ENCODE measurements around the gene ASS1.

Gene ASS1

GRCh38 chr9:130530938-130531337, 86.2 kb downstream of the ASS1 start:
- no peak for DNase-seq (ENCODE audit: low read depth, low spot score)
- Histone ChIP-seq H3K9me3 (ENCODE audit: control insufficient read depth, insufficient read depth, low read length) (no peaks in the 10 kb centered on the region), H3K27me3 (ENCODE audit: control insufficient read depth, insufficient read depth, low read length) (no peaks in the 10 kb centered on the region), H3K27ac (ENCODE audit: low read length) (no peak overlapping the region), H3K36me3 (ENCODE audit: control insufficient read depth, insufficient read depth, low read length) (no peaks in the 10 kb centered on the region), H3K4me1 (ENCODE audit: control insufficient read depth, insufficient read depth, low read length) (peaks cover 1% of the 10 kb centered on the region; the same call in 1 of the 2 replicates), H3K4me3 (ENCODE audit: low read length) (no peak overlapping the region)
- no CpG with 5 or more reads among the region's 9 CpGs for WGBS (ENCODE audit: insufficient coverage, insufficient read length)

- no peaks in the 10 kb centered on the region for H3K27me3 ChIP-seq (ENCODE audit: control insufficient read depth, insufficient read depth, low read length)
- peaks cover 1% of the 10 kb centered on the region; the same call in 1 of the 2 replicates for H3K4me1 ChIP-seq (ENCODE audit: control insufficient read depth, insufficient read depth, low read length)
- H3K27ac ChIP-seq (ENCODE audit: low read length) = no peak overlapping the region
- H3K36me3 ChIP-seq (ENCODE audit: control insufficient read depth, insufficient read depth, low read length) = no peaks in the 10 kb centered on the region
- no peak overlapping the region for H3K4me3 ChIP-seq (ENCODE audit: low read length)
- H3K9me3 ChIP-seq (ENCODE audit: control insufficient read depth, insufficient read depth, low read length) = no peaks in the 10 kb centered on the region
- no peak for DNase-seq (ENCODE audit: low read depth, low spot score)
- no CpG with 5 or more reads among the region's 8 CpGs for WGBS (ENCODE audit: insufficient coverage, insufficient read length)
Measured at GRCh38 chr9:130531670-130532069, 86.9 kb downstream of the ASS1 start.

GRCh38 chr9:130532426-130533080, 87.8 kb downstream of the ASS1 start:
- DNase-seq (ENCODE audit: low read depth, low spot score) = no peak
- no CpG with 5 or more reads among the region's 10 CpGs for WGBS (ENCODE audit: insufficient coverage, insufficient read length)
- no peak overlapping the region for H3K4me3 ChIP-seq (ENCODE audit: low read length)
- H3K9me3 ChIP-seq (ENCODE audit: control insufficient read depth, insufficient read depth, low read length) = no peaks in the 10 kb centered on the region
- H3K4me1 ChIP-seq (ENCODE audit: control insufficient read depth, insufficient read depth, low read length) = peaks cover 3% of the 10 kb centered on the region; the same call in 1 of the 2 replicates
- H3K36me3 ChIP-seq (ENCODE audit: control insufficient read depth, insufficient read depth, low read length) = no peaks in the 10 kb centered on the region
- no peaks in the 10 kb centered on the region for H3K27me3 ChIP-seq (ENCODE audit: control insufficient read depth, insufficient read depth, low read length)
- H3K27ac ChIP-seq (ENCODE audit: low read length) = no peak overlapping the region

GRCh38 chr9:130535818-130536521, 91.2 kb downstream of the ASS1 start:
- H3K27me3 ChIP-seq (ENCODE audit: control insufficient read depth, insufficient read depth, low read length) = no peaks in the 10 kb centered on the region
- H3K9me3 ChIP-seq (ENCODE audit: control insufficient read depth, insufficient read depth, low read length) = no peaks in the 10 kb centered on the region
- DNase-seq (ENCODE audit: low read depth, low spot score) = no peak
- H3K4me3 ChIP-seq (ENCODE audit: low read length) = no peak overlapping the region
- WGBS (ENCODE audit: insufficient coverage, insufficient read length) = no CpG with 5 or more reads among the region's 28 CpGs
- H3K4me1 ChIP-seq (ENCODE audit: control insufficient read depth, insufficient read depth, low read length) = peaks cover 5% of the 10 kb centered on the region
- H3K36me3 ChIP-seq (ENCODE audit: control insufficient read depth, insufficient read depth, low read length) = no peaks in the 10 kb centered on the region
- no peak overlapping the region for H3K27ac ChIP-seq (ENCODE audit: low read length)

GRCh38 chr9:130536701-130537107, 91.9 kb downstream of the ASS1 start:
- Histone ChIP-seq H3K4me3 (ENCODE audit: low read length) (no peak overlapping the region), H3K27me3 (ENCODE audit: control insufficient read depth, insufficient read depth, low read length) (no peaks in the 10 kb centered on the region)
- no CpG with 5 or more reads among the region's 3 CpGs for WGBS (ENCODE audit: insufficient coverage, insufficient read length)

GRCh38 chr9:130537346-130538050, 92.7 kb downstream of the ASS1 start:
- H3K9me3 ChIP-seq (ENCODE audit: control insufficient read depth, insufficient read depth, low read length) = no peaks in the 10 kb centered on the region
- no CpG with 5 or more reads among the region's 25 CpGs for WGBS (ENCODE audit: insufficient coverage, insufficient read length)
- no peak overlapping the region for H3K27ac ChIP-seq (ENCODE audit: low read length)
- no peak for DNase-seq (ENCODE audit: low read depth, low spot score)
- H3K4me1 ChIP-seq (ENCODE audit: control insufficient read depth, insufficient read depth, low read length) = peaks cover 5% of the 10 kb centered on the region
- no peak overlapping the region for H3K4me3 ChIP-seq (ENCODE audit: low read length)
- H3K27me3 ChIP-seq (ENCODE audit: control insufficient read depth, insufficient read depth, low read length) = no peaks in the 10 kb centered on the region
- no peaks in the 10 kb centered on the region for H3K36me3 ChIP-seq (ENCODE audit: control insufficient read depth, insufficient read depth, low read length)

More at GRCh38 chr9:130536701-130537107, 91.9 kb downstream of the ASS1 start:
- Histone ChIP-seq H3K4me1 (ENCODE audit: control insufficient read depth, insufficient read depth, low read length) (peaks cover 5% of the 10 kb centered on the region), H3K9me3 (ENCODE audit: control insufficient read depth, insufficient read depth, low read length) (no peaks in the 10 kb centered on the region), H3K36me3 (ENCODE audit: control insufficient read depth, insufficient read depth, low read length) (no peaks in the 10 kb centered on the region), H3K27ac (ENCODE audit: low read length) (no peak overlapping the region)
- no peak for DNase-seq (ENCODE audit: low read depth, low spot score)

GRCh38 chr9:130539420-130540223, 94.9 kb downstream of the ASS1 start:
- Histone ChIP-seq H3K4me1 (ENCODE audit: control insufficient read depth, insufficient read depth, low read length) (peaks cover 4% of the 10 kb centered on the region), H3K27me3 (ENCODE audit: control insufficient read depth, insufficient read depth, low read length) (no peaks in the 10 kb centered on the region), H3K36me3 (ENCODE audit: control insufficient read depth, insufficient read depth, low read length) (no peaks in the 10 kb centered on the region), H3K9me3 (ENCODE audit: control insufficient read depth, insufficient read depth, low read length) (no peaks in the 10 kb centered on the region), H3K4me3 (ENCODE audit: low read length) (no peak overlapping the region), H3K27ac (ENCODE audit: low read length) (no peak overlapping the region)
- DNase-seq (ENCODE audit: low read depth, low spot score) = no peak
- no CpG with 5 or more reads among the region's 11 CpGs for WGBS (ENCODE audit: insufficient coverage, insufficient read length)

- WGBS (ENCODE audit: insufficient coverage, insufficient read length) = no CpG with 5 or more reads among the region's 2 CpGs
- H3K4me1 ChIP-seq (ENCODE audit: control insufficient read depth, insufficient read depth, low read length) = peaks cover 4% of the 10 kb centered on the region
- H3K36me3 ChIP-seq (ENCODE audit: control insufficient read depth, insufficient read depth, low read length) = no peaks in the 10 kb centered on the region
- no peak for DNase-seq (ENCODE audit: low read depth, low spot score)
- no peaks in the 10 kb centered on the region for H3K27me3 ChIP-seq (ENCODE audit: control insufficient read depth, insufficient read depth, low read length)
- H3K9me3 ChIP-seq (ENCODE audit: control insufficient read depth, insufficient read depth, low read length) = no peaks in the 10 kb centered on the region
- H3K4me3 ChIP-seq (ENCODE audit: low read length) = no peak overlapping the region
- H3K27ac ChIP-seq (ENCODE audit: low read length) = no peak overlapping the region
Measured at GRCh38 chr9:130541533-130541932, 96.8 kb downstream of the ASS1 start.

- WGBS (ENCODE audit: insufficient coverage, insufficient read length) = no CpG with 5 or more reads among the region's 5 CpGs
- Histone ChIP-seq H3K4me1 (ENCODE audit: control insufficient read depth, insufficient read depth, low read length) (peaks cover 4% of the 10 kb centered on the region), H3K27me3 (ENCODE audit: control insufficient read depth, insufficient read depth, low read length) (no peaks in the 10 kb centered on the region), H3K27ac (ENCODE audit: low read length) (no peak overlapping the region), H3K9me3 (ENCODE audit: control insufficient read depth, insufficient read depth, low read length) (no peaks in the 10 kb centered on the region), H3K36me3 (ENCODE audit: control insufficient read depth, insufficient read depth, low read length) (no peaks in the 10 kb centered on the region), H3K4me3 (ENCODE audit: low read length) (no peak overlapping the region)
- no peak for DNase-seq (ENCODE audit: low read depth, low spot score)
Measured at GRCh38 chr9:130542038-130542437, 97.3 kb downstream of the ASS1 start.

All from iPS DF 6.9 (cell line).